H4 (cell line): ENCODE measurements around the gene RUVBL2. TPM values are rescaled to one million over a fixed set of nuclear protein-coding genes. Genes with fewer than 3 reads are reported as not detected.
"Not testable (repeated sequence)": the region's sequence is repeated elsewhere in the genome, so short reads cannot be mapped to it uniquely, and the experiment has no call there.

Source experiments
- DNase-seq: peaks from one replicate; pipeline ENCODE4 v3.0.0-alpha.2; 2015; ENCODE audit warnings: low spot score
- total RNA-seq: library from RNA; depleted of rRNA; stranded (reverse); fragments of >200 nt; shearing (Covaris generic); gene quantifications from 2 replicates; pipeline ENCODE4 v1.2.3, GENCODE V29; 2014

Gene RUVBL2
- total RNA-seq, 1 experiment from 2014 or later, result 353 TPM

- peak; percentile 20 for DNase-seq
These were observed 24.1 kb downstream of the RUVBL2 start for GRCh38 chr19:49017666-49018351.

- not testable (repeated sequence) for DNase-seq
These were observed 24.9 kb downstream of the RUVBL2 start for GRCh38 chr19:49018388-49019241.

GRCh38 chr19:49019242-49019932, 25.7 kb downstream of the RUVBL2 start:
- DNase-seq, result peak; percentile 16

GRCh38 chr19:49020342-49020741, 26.7 kb downstream of the RUVBL2 start:
- DNase-seq, result no peak

GRCh38 chr19:49020931-49021895, 27.5 kb downstream of the RUVBL2 start:
- DNase-seq, result peak; percentile 76

- no peak for DNase-seq
These were observed 28.4 kb downstream of the RUVBL2 start for GRCh38 chr19:49022116-49022515.

- not testable (repeated sequence) for DNase-seq
These were observed 30.5 kb downstream of the RUVBL2 start, which contains the start of gene CGB3 for GRCh38 chr19:49024233-49024632. TSS of gene CGB3 (minus strand) at chr19:49024333. CDS start at chr19:49023971, 362 bp downstream.

- not testable (repeated sequence) for DNase-seq
These were observed 31.4 kb downstream of the RUVBL2 start for GRCh38 chr19:49025088-49025487.

GRCh38 chr19:49025599-49025998, 31.9 kb downstream of the RUVBL2 start:
- DNase-seq, result not testable (repeated sequence)

- not testable (repeated sequence) for DNase-seq
These were observed 35.0 kb downstream of the RUVBL2 start for GRCh38 chr19:49028686-49029085.

- not testable (repeated sequence) for DNase-seq
These were observed 36.1 kb downstream of the RUVBL2 start for GRCh38 chr19:49029749-49030148.

GRCh38 chr19:49030323-49030722, 36.6 kb downstream of the RUVBL2 start:
- not testable (repeated sequence) for DNase-seq

- not testable (repeated sequence) for DNase-seq
These were observed 38.1 kb downstream of the RUVBL2 start, which contains the start of gene CGB2 for GRCh38 chr19:49031642-49032301. TSS of gene CGB2 (plus strand) at chr19:49031890. CDS start at chr19:49032096, 206 bp downstream.

GRCh38 chr19:49036815-49037214, 43.1 kb downstream of the RUVBL2 start, which contains the start of gene CGB1:
TSS of gene CGB1 (minus strand) at chr19:49036895. CDS start at chr19:49036711, 184 bp downstream.
- DNase-seq, result not testable (repeated sequence)

GRCh38 chr19:49038111-49038510, 44.4 kb downstream of the RUVBL2 start:
- DNase-seq, result not testable (repeated sequence)

GRCh38 chr19:49038557-49039276, 45.0 kb downstream of the RUVBL2 start:
- peak; percentile 87 for DNase-seq

- DNase-seq, result not testable (repeated sequence)
These were observed 46.0 kb downstream of the RUVBL2 start for GRCh38 chr19:49039736-49040135.

- DNase-seq, result no peak
These were observed 48.5 kb downstream of the RUVBL2 start for GRCh38 chr19:49042177-49042576.

- not testable (repeated sequence) for DNase-seq
These were observed 49.0 kb downstream of the RUVBL2 start for GRCh38 chr19:49042666-49043065.
